OCI-LY3 (cell line): ENCODE data around the gene TNS3.

Experiments used
- EZH2phosphoT487 ChIP-seq: fragments of 200-600 bp; shearing (Covaris generic); IDR thresholded peaks from 2 replicates; pipeline ENCODE4 v1.6.1; 2018; ENCODE audit warnings: antibody characterized with exemption, mixed run types, low read depth
- TF ChIP-seq, protein P1 (sequence below): fragments of 200-600, 300-600 bp; sonication (generic); IDR thresholded peaks from 2 replicates; pipeline ENCODE4 v1.5.1; 2014; ENCODE audit warnings: antibody characterized with exemption, low read length, low read depth

- TF ChIP-seq, protein P1, sequence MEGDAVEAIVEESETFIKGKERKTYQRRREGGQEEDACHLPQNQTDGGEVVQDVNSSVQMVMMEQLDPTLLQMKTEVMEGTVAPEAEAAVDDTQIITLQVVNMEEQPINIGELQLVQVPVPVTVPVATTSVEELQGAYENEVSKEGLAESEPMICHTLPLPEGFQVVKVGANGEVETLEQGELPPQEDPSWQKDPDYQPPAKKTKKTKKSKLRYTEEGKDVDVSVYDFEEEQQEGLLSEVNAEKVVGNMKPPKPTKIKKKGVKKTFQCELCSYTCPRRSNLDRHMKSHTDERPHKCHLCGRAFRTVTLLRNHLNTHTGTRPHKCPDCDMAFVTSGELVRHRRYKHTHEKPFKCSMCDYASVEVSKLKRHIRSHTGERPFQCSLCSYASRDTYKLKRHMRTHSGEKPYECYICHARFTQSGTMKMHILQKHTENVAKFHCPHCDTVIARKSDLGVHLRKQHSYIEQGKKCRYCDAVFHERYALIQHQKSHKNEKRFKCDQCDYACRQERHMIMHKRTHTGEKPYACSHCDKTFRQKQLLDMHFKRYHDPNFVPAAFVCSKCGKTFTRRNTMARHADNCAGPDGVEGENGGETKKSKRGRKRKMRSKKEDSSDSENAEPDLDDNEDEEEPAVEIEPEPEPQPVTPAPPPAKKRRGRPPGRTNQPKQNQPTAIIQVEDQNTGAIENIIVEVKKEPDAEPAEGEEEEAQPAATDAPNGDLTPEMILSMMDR = peak; percentile 74
- TF ChIP-seq EZH2phosphoT487 = no peak
Measured at GRCh38 chr7:47254081-47254977, 327.6 kb downstream of the TNS3 start.
